ENCODE results near the gene UPF3A.

DNA sequence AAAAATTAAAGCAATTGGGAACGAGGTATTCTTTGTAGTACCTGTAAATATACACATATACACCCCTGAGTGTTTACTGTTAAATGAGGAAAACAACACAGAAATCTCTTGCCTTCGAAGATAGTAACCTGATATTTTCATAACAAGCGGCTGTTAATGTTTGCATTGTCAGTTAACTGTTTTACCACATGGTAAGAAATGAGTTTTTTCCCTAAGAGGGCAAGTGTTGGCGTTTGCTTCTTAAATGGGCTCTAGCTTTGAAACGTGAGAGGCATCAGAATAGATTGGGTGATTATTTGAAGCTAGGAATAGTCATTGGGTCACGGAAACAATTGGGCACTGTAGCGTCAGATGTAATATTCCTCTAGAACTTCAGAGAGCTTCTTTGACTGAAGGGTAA lies 22.0 kb upstream of the UPF3A start:
- TF ChIP-seq ELF4 (IDR thresholded peaks at IDR 0.05) (no peak), BHLHE40 (IDR thresholded peaks at IDR 0.05; ENCODE audit: borderline replicate concordance) (no peak), HDGF (IDR thresholded peaks at IDR 0.05; ENCODE audit: borderline replicate concordance) (no peak), SP1 (IDR thresholded peaks at IDR 0.05) (no peak), FOXK2 (IDR thresholded peaks at IDR 0.05) (no peak), SUZ12 (IDR thresholded peaks at IDR 0.05) (no peak), TARDBP (IDR thresholded peaks at IDR 0.05) (no peak), LEF1 (IDR thresholded peaks at IDR 0.05; ENCODE audit: borderline replicate concordance) (no peak), FOXA1 (IDR thresholded peaks at IDR 0.05) (no peak), CTBP1 (IDR thresholded peaks at IDR 0.05; ENCODE audit: borderline replicate concordance) (no peak), NFRKB (IDR thresholded peaks at IDR 0.05) (no peak), FOXM1 (IDR thresholded peaks at IDR 0.05; ENCODE audit: borderline replicate concordance) (no peak)
